Amniotic epithelial cell (primary cell): ENCODE data around the gene SRPRB.

Source experiments
- DNase-seq: peaks from one replicate; pipeline ENCODE4 v3.0.0-alpha.2; 2010; ENCODE audit warnings: low read depth

Gene SRPRB

DNA sequence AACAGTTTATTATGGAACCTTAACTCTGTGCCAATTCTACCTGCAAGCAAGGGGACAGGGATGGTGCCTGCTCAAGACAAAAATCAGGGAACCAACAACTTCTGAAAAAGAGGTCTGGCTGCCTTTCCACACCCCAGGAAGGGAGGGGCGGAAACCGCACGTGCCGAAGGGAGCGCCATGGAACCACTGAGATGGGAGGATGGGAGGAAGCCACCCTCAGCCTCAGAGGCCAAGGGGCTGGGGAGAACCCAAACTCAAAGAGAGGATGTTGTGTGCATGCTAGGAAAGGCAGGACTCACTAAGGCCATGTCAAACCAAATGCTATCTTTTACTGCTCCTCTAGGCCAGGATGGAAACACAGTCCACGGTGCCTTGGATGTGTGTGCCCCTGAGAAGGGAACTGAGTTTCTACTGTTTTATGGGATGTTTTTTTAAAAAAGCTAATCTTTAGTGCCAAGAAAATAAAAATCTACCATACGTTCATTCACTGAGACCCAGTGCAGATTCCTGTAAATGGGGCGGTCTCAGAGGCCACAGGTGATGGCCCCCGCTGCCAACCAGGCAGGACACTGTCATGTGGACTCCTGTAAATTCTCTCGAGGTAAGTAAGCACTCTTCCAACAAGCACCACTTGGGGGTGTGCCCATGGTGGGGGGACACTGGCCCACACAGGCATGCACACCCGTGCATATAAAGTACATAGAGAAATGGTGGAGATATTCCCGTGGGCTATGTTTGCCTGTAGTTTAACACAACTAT is 20.5 kb downstream of the SRPRB start:
- no peak for DNase-seq

GRCh38 chr3:133827136-133827535 is 21.5 kb downstream of the SRPRB start:
- DNase-seq, result no peak

GRCh38 chr3:133827684-133828083 is 22.1 kb downstream of the SRPRB start:
- DNase-seq, result no peak

- no peak for DNase-seq
Measured at GRCh38 chr3:133828576-133829309, 23.1 kb downstream of the SRPRB start.

- no peak for DNase-seq
Measured at GRCh38 chr3:133829310-133829707, 23.7 kb downstream of the SRPRB start.

GRCh38 chr3:133830071-133830470 is 24.5 kb downstream of the SRPRB start:
- no peak for DNase-seq

GRCh38 chr3:133831966-133832801 is 26.6 kb downstream of the SRPRB start:
- DNase-seq, result no peak

DNA sequence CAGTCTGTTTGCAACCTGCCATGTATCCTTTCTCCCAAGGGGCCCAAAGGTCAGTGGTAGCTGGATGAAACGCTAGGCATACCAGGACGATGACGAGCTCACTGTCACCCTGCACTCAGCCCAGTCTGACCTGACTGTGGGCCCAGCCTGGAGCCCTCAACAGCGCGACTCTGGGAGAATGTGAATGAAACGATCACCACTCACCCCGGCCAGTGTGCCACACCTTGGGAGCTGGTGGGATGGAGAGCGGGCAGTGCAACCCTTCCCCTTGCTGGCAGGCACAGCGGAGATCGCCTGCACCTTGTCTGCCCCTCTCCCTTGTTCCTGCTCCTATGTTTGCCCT is 27.2 kb downstream of the SRPRB start:
- DNase-seq, result no peak

DNA sequence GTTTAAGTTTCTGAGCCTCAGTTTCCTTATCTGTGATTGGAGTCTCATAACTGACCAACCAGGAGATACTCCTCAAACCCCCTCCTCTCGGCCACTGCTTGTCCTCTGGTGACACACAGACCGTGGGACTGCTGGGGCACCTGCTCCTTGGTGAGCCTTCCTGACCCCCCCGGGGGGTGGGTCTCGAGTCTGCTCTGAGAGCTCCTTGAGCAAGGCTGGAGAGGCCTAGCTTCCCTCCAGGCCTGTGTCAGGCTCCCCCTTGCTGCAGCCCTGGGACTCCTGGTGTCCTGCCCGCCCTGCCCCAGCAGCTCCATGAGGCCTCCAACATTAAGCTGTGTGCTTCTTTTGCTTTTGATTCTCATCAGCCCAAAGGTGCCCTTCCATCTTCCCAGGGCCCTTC is 27.7 kb downstream of the SRPRB start:
- no peak for DNase-seq

- no peak for DNase-seq
Measured at GRCh38 chr3:133833880-133834620, 28.4 kb downstream of the SRPRB start.

GRCh38 chr3:133834621-133835417 is 29.2 kb downstream of the SRPRB start:
- DNase-seq, result no peak

GRCh38 chr3:133835418-133835743 is 29.8 kb downstream of the SRPRB start:
- no peak for DNase-seq

- no peak for DNase-seq
Measured at GRCh38 chr3:133835961-133836360, 30.3 kb downstream of the SRPRB start.

DNA sequence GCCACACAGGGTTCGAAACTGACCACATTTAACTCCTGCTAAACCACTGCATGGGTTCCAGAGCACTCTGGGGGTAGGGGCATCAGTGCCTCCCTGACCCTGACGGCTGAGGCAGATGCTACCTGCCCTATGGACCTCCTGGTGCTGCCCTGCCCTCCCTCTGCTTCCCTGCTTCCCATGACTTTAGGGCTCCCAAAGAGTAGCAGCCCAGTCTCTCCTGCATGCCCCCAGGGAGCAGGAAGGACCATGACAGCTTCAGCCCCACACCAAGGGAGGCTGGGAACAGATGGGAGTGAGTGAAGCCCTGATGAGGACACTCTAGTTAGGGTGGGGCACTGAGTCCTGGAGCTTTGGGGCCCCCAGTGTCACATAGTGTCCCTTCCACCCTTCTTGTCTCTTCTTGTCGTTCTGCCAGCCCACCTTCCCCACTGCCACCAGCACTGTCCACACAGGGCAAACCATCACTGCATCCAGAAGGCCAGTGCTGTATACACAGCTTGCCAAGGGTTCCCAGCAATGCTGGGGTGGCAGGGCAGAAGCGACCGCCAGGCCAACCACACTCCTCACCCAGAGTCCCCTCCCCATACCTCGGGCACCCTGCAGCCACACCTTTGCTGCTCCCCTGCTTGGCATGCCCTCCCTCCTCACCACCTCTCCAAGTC is 31.0 kb downstream of the SRPRB start:
- DNase-seq, result no peak

- no peak for DNase-seq
Measured at GRCh38 chr3:133837487-133838295, 32.1 kb downstream of the SRPRB start.

- DNase-seq, result no peak
Measured at GRCh38 chr3:133838296-133838789, 32.7 kb downstream of the SRPRB start.

DNA sequence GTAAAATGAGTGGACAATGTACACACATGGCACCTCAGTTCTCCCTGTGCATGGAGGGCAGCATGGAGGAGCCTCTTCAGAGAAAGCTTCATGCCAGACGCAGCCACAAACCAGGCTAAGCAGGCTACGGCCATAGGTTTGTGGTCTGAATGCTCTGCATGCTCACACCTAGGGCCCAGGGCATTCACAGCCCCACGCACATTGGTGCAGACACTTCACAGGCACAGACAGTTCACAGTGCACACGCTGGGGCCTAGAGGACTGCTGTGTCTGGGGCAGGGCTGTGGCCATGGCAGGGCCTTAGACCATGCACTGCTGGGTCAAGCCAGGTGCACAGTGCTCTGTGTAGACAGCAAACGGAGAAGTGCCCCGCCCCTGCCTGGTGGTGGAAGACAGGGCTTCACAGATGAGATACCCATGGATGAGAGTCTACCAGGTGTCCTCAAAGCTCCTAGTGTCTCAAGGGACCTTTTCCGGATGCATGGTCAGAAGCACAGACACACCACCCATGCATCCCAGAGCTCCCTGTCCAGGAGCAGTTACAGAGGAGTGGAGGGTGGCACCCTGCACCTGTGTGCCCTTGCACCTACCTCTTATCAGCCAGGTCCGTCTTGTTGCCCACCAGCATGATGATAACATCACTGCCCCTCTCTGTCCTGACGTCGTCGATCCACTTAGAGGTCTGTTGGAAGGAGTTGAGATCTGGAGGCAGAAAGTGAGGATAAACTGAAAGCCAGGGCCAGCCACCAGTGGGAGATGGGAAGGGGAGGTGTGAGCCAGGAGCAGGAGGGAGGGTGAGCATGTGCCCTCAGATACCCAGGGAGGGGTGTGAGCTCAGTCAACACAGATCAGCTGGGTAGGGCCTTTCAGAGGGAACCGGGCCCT is 33.5 kb downstream of the SRPRB start:
- no peak for DNase-seq

DNA sequence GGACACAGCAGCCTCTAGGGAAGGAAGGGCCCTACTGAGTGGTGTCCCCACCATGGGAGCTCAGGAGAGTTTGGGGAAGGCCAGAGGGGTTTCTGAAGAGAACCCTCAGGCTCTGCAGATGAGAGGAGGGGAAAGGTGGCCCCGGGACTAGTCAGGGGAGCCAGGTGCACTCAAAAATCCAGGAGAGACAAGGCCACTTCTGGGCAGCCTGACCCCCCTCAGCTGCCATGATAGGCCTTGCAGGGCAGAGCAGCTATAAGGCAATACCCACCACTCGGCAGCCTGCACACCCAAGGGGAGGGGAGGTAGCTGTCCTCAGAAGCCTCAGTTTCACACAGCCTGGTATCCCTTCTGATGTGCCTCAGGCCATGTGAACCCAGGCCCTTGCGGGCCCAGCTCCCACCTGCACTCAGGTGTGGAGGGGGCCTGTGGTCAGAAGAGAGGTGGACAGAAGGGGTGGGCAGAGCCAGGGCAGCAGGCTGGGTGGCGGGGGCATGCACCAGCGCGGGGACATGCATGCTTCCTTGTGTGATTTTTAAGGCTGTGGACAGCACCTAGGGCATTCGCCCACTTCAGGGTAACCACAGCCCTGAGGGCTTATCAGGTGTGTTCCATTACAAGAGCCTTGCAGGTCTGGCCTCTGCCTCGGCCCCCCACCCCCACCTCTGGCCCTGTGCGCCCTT is 34.6 kb downstream of the SRPRB start:
- no peak for DNase-seq
